NOMO-1 (cell line): ENCODE results near the gene PCDHGA3.
"Not testable (repeated sequence)": the region's sequence is repeated elsewhere in the genome, so short reads cannot be mapped to it uniquely, and the experiment has no call there.

ENCODE experiments used
- DNase-seq, 2 experiments: peaks; one replicate each; lab custom pipeline; 2025; ENCODE audit not compliant: unreplicated experiment in 2 of 2; lab: John Stamatoyannopoulos, UW

PCDHGA3 gene

DNA sequence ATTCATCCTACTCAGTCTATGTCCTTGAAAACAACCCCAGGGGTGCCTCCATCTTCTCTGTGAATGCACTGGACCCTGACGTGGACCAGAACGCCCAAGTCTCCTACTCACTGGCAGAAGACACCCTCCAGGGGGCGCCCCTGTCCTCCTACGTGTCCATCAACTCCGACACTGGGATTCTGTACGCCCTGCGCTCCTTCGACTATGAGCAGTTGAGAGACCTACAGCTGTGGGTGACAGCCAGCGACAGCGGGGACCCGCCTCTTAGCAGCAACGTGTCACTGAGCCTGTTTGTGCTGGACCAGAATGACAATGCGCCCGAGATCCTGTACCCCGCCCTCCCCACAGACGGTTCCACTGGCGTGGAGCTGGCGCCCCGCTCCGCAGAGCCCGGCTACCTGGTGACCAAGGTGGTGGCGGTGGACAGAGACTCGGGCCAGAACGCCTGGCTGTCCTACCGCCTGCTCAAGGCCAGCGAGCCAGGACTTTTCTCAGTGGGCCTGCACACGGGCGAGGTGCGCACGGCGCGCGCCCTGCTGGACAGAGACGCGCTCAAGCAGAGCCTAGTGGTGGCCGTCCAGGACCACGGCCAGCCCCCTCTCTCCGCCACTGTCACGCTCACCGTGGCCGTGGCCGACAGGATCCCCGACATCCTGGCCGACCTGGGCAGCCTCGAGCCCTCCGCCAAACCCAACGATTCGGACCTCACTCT, 32.0 kb downstream of the PCDHGA3 start:
- not testable (repeated sequence) for DNase-seq

GRCh38 chr5:141382469-141383294, 39.1 kb downstream of the PCDHGA3 start, which contains the start of gene PCDHGA7:
TSS of gene PCDHGA7 (plus strand) at chr5:141382742. CDS start at chr5:141382900, 158 bp downstream.
- no peak for DNase-seq

- no peak for DNase-seq
These were observed 39.7 kb downstream of the PCDHGA3 start for GRCh38 chr5:141383345-141383744.

- DNase-seq, result no peak
These were observed 41.0 kb downstream of the PCDHGA3 start for GRCh38 chr5:141384471-141385267.

- DNase-seq, result not testable (repeated sequence)
These were observed 44.1 kb downstream of the PCDHGA3 start, which contains the start of gene PCDHGB4 for GRCh38 chr5:141387557-141388311. TSS of gene PCDHGB4 (plus strand) at chr5:141387698. CDS start at chr5:141387885, 187 bp downstream.

DNA sequence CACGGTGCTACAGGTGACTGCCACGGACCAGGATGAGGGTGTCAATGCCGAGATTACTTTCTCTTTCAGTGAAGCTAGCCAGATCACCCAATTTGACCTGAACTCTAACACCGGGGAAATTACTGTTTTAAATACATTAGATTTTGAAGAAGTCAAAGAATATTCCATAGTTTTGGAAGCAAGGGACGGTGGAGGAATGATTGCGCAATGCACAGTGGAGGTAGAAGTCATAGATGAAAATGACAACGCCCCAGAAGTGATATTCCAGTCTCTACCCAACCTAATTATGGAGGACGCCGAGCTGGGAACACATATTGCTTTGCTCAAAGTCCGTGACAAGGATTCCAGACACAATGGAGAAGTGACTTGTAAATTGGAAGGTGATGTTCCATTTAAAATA, 45.0 kb downstream of the PCDHGA3 start:
- no peak for DNase-seq

GRCh38 chr5:141389153-141390042, 45.8 kb downstream of the PCDHGA3 start:
- DNase-seq, result no peak

GRCh38 chr5:141392429-141393198, 49.0 kb downstream of the PCDHGA3 start, which contains the start of gene PCDHGA8:
TSS of gene PCDHGA8 (plus strand) at chr5:141392633. CDS start at chr5:141392814, 181 bp downstream.
- no peak for DNase-seq

GRCh38 chr5:141393267-141393666, 49.6 kb downstream of the PCDHGA3 start:
- DNase-seq, result no peak

DNA sequence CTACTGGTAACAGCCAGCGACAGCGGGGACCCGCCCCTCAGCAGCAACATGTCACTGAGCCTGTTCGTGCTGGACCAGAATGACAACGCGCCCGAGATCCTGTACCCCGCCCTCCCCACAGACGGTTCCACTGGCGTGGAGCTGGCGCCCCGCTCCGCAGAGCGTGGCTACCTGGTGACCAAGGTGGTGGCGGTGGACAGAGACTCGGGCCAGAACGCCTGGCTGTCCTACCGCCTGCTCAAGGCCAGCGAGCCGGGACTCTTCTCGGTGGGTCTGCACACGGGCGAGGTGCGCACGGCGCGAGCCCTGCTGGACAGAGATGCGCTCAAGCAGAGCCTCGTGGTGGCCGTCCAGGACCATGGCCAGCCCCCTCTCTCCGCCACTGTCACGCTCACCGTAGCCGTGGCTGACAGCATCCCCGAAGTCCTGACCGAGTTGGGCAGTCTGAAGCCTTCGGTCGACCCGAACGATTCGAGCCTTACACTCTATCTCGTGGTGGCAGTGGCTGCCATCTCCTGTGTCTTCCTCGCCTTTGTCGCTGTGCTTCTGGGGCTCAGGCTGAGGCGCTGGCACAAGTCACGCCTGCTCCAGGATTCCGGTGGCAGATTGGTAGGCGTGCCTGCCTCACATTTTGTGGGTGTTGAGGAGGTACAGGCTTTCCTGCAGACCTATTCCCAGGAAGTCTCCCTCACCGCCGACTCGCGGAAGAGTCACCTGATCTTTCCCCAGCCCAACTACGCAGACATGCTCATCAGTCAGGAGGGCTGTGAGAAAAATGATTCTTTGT, 51.0 kb downstream of the PCDHGA3 start:
- not testable (repeated sequence) for DNase-seq
